Keratinocyte (primary cell): ENCODE measurements around the gene EIF2S1.

Experiments used
- CTCF ChIP-seq, 3 experiments: IDR thresholded peaks in 1 of 3; conservative IDR thresholded peaks in 1 of 3; optimal IDR thresholded peaks in 1 of 3; 2 replicates in 2 of 3; 3 replicates in 1 of 3; pipeline versions ENCODE3 to v1.5.1; 2011; ENCODE audit warnings: low read length in 3 of 3, mild to moderate bottlenecking in 3 of 3, moderate library complexity in 2 of 3, control low read depth in 1 of 3, inconsistent platforms in 1 of 3; ENCODE audit not compliant: insufficient read depth in 2 of 3; ENCODE audit errors: extremely low read depth in 1 of 3
- EZH2 ChIP-seq: IDR thresholded peaks from one replicate; pipeline ENCODE4 v1.6.1; 2012; ENCODE audit warnings: inconsistent platforms, mild to moderate bottlenecking, low read length, moderate library complexity

GRCh38 chr14:67332468-67332867 lies 27.7 kb upstream of the EIF2S1 start:
- TF ChIP-seq CTCF (optimal IDR thresholded peaks at IDR 0.05 in 1 of 3, IDR thresholded peaks at IDR 0.05 in 1 of 3, conservative IDR thresholded peaks at IDR 0.05 in 1 of 3; ENCODE audit: extremely low read depth in 1 of 3, insufficient read depth in 2 of 3, low read length in 3 of 3) (no peak), EZH2 (no peak)
